Smooth muscle cell of the umbilical artery (primary cell): ENCODE results near the gene IFNA10. TPM values are rescaled to one million over a fixed set of nuclear protein-coding genes. Genes with fewer than 3 reads are reported as not detected.

Source experiments
- total RNA-seq: library from RNA; depleted of rRNA; stranded (reverse); fragments of >200 nt; gene quantifications from 2 replicates; pipeline ENCODE4 v1.2.3, GENCODE V29; 2014

The IFNA10 gene
- total RNA-seq: not detected in 2 replicates

DNA sequence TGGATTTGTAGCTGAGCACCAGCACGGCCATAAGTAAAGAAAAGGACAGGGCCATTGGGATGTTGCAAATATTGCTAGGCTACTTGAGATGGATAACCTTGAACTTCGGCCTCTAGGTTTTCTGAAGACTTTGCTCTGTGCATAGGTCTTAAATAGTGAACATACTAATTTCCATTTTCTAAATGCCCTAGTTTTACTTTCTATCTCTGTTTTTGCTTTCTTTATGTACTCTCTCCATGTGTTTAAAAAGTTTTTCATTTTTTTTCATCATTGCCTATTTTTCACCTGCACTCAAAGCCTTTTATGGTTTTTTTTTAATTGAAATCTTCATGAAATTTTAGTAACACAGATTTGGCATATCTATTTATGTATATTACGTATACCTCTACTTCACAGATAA lies at the start of gene IFNA10:
IFNA10 (minus strand) TSS at position 101 of the 400 bp plus-strand sequence; CDS start at position 55, 46 bp downstream.

GRCh38 chr9:21239911-21240310 lies 33.0 kb upstream of the IFNA10 start, which contains the start of gene IFNA14:
TSS of gene IFNA14 (minus strand) at chr9:21240005. CDS start at chr9:21239935, 70 bp downstream.

GRCh38 chr9:21228122-21228521 lies 21.2 kb upstream of the IFNA10 start, which contains the start of gene IFNA17:
TSS of gene IFNA17 (minus strand) at chr9:21228222. CDS start at chr9:21228173, 49 bp downstream.

DNA sequence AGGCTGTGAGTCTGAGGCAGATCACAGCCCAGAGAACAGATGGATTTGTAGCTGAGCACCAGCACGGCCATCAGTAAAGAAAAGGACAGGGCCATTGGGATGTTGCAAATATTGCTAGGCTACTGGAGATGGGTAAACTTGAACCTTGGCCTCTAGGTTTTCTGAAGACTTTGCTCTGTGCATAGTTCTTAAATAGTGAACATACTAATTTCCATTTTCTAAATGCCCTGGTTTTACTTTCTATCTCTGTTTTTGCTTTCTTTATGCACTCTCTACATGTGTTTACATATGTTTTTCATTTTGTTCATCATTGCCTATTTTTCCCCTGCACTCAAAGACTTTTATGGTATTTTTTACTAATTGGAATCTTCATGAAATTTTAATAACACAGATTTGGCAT lies 10.3 kb upstream of the IFNA10 start, which contains the start of gene IFNA16:
IFNA16 (minus strand) TSS at position 101 of the 400 bp plus-strand sequence; CDS start at position 95, 6 bp downstream.

GRCh38 chr9:21202105-21202504 lies 4.8 kb downstream of the IFNA10 start, which contains the start of gene IFNA7:
TSS of gene IFNA7 (minus strand) at chr9:21202205. CDS start at chr9:21202165, 40 bp downstream.

GRCh38 chr9:21187487-21187886 lies 19.5 kb downstream of the IFNA10 start, which contains the start of gene IFNA4:
TSS of gene IFNA4 (minus strand) at chr9:21187587. CDS start at chr9:21187531, 56 bp downstream.

GRCh38 chr9:21166560-21166959 lies 40.4 kb downstream of the IFNA10 start, which contains the start of gene IFNA21:
TSS of gene IFNA21 (minus strand) at chr9:21166660. CDS start at chr9:21166612, 48 bp downstream.

Other genes with a start within 250 kb of the IFNA10 start
- 2.1 and 4.2 TPM in 2 replicates for gene HACD4, start 175.5 kb downstream of the IFNA10 start, total RNA-seq
- 0.30 TPM in 1 of 2 replicates, not detected in the other for gene IFNB1, start 129.2 kb downstream of the IFNA10 start, total RNA-seq
- gene IFNW1, start 65.3 kb downstream of the IFNA10 start, total RNA-seq: not detected in 2 replicates
- not detected in 2 replicates for gene IFNA21, start 40.5 kb downstream of the IFNA10 start, total RNA-seq
- not detected in 2 replicates for gene IFNA4, start 19.6 kb downstream of the IFNA10 start, total RNA-seq
- gene IFNA7, start 4.9 kb downstream of the IFNA10 start, total RNA-seq: not detected in 2 replicates
- gene IFNA16, start 10.2 kb upstream of the IFNA10 start, total RNA-seq: not detected in 2 replicates
- not detected in 2 replicates for gene IFNA17, start 21.1 kb upstream of the IFNA10 start, total RNA-seq
- gene IFNA14, start 32.9 kb upstream of the IFNA10 start, total RNA-seq: not detected in 2 replicates
- gene IFNA5, start 98.2 kb upstream of the IFNA10 start, total RNA-seq: not detected in 2 replicates
- gene KLHL9, start 128.3 kb upstream of the IFNA10 start, total RNA-seq: 38.0 and 50.1 TPM in 2 replicates
- gene IFNA6, start 143.7 kb upstream of the IFNA10 start, total RNA-seq: not detected in 2 replicates
- gene IFNA13, start 160.9 kb upstream of the IFNA10 start, total RNA-seq: not detected in 2 replicates
- not detected in 2 replicates for gene IFNA2, start 178.3 kb upstream of the IFNA10 start, total RNA-seq
- not detected in 2 replicates for gene IFNA8, start 202.0 kb upstream of the IFNA10 start, total RNA-seq
- gene IFNA1, start 233.3 kb upstream of the IFNA10 start, total RNA-seq: not detected in 2 replicates